GM21447 (cell line): ENCODE measurements around the gene MARS1.
A peak's percentile ranks its signal among the peaks of the same experiment; 100 is the strongest.

Experiments used
- ATAC-seq: cut with Tn5 transposase; IDR thresholded peaks from one replicate; pipeline ENCODE4 v1.9.1; 2021; ENCODE audit not compliant: unreplicated experiment

The MARS1 gene

DNA sequence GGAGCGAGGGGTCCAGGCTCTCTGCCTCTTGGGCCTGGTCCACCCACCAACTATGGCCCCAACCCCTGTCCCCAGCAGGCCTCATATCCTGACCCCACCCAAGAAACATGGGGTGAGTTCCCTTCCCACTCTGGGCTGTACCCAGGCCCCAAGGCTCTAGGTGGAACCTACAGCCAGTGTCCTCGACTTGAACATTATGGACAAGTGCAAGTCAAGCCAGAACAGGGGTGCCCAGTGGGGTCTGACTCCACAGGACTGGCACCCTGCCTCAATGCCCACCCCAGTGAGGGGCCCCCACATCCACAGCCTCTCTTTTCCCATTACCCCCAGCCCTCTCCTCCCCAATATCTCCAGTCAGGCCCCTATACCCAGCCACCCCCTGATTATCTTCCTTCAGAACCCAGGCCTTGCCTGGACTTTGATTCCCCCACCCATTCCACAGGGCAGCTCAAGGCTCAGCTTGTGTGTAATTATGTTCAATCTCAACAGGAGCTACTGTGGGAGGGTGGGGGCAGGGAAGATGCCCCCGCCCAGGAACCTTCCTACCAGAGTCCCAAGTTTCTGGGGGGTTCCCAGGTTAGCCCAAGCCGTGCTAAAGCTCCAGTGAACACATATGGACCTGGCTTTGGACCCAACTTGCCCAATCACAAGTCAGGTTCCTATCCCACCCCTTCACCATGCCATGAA lies 16.8 kb upstream of the MARS1 start:
- no peak for ATAC-seq

DNA sequence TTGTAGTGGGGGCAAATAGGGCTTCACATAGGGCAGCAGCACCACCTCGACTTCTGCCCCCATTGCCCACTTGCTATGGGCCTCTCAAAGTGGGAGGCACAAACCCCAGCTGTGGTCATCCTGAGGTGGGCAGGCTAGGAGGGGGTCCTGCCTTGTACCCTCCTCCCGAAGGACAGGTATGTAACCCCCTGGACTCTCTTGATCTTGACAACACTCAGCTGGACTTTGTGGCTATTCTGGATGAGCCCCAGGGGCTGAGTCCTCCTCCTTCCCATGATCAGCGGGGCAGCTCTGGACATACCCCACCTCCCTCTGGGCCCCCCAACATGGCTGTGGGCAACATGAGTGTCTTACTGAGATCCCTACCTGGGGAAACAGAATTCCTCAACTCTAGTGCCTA lies 16.2 kb upstream of the MARS1 start:
- ATAC-seq, result no peak

DNA sequence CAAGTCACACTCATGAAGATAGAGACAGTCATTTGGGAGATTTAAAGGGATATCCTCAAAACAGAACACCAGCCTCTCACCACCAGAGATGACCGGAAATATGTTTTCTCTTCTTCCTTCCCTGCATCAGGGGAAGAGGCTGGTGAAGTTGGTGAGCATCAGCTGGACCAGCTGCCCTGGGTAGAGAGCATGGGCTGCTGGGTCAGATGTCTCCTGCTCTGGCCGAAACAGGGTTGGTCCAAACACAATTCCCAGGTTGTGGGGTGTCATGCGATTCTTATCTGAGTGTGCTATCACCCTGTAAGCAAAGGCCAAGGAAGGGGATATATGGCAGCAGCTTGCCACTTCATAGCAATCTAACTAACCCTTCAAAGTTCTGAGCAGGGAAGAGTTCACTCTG lies 15.5 kb upstream of the MARS1 start:
- no peak for ATAC-seq

DNA sequence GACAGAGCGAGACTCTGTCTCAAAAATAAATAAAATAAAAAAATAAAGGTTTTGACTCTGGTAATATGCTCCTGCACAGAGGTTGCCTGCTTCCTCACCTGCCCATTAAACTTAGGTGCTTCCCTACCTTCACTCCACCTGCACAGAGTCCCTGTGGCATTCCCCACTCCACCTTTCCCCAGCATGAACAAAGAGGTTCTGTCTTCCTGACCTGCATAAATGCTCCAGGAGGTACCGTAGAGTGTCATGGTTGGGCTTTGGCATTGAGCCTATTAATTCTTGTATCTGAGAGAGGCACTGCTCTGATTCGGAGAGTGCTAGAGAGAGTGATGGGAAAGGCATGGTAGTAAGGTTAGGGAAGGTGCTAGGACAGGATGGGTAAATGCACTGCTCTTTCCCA lies 14.5 kb upstream of the MARS1 start:
- ATAC-seq, result no peak

DNA sequence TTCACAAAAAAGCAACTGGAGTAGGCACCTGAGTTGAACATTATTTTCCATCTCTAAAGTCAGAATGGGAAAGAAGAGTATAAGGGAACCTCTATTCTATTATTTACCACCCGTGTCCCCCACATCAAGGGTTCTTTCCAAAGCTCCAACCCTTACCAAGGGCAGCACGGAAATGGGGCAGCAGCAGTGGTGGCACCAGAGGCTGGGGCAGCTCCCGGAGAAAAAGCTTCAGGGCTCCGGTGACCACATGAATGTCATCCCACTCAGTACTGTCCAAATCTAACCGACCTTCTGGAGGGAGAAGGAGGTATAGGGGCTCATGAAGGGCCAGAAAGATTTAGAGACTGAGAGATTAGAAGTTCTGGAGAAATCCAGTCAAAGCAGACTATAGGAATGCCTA lies 14.0 kb upstream of the MARS1 start:
- ATAC-seq, result no peak

DNA sequence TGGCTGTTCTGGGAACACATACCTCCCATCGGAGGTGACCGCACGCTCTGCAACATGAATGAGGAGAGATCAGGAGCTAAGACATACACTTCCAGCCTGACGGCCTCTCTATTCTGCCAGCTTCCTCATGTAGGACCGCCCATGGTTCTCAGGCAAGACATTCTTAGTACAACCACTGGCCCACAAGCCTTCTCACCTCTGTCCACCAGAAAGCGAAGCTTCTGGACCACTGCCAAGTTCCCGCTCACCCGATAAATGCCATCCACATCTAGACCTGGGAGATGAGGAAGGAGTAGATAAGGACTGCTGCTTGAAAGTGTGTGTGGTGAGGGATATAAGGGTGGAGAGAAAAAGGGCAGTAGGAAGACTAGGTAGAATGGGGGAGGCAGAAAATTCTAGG lies 13.4 kb upstream of the MARS1 start:
- ATAC-seq, result no peak

DNA sequence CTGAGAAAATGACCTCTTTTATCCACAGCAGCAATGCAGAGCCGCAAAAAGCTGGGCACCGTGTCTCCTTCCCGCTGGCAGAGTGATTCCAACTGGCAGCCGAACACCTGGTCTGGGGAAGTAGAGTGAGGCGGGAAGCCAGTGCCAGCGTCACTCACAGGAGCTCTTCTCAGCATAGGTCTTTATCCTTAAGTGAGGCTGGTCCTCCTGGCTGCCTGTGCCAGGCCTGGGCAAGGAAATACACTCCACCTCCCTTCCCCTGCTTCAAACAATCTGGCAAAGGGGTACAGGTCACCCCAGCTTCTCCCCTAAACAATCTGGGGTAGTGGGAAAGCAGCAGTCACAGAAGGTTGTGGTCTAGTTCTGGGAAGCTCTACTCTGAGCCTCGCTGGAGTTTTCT lies 13.0 kb upstream of the MARS1 start:
- no peak for ATAC-seq

DNA sequence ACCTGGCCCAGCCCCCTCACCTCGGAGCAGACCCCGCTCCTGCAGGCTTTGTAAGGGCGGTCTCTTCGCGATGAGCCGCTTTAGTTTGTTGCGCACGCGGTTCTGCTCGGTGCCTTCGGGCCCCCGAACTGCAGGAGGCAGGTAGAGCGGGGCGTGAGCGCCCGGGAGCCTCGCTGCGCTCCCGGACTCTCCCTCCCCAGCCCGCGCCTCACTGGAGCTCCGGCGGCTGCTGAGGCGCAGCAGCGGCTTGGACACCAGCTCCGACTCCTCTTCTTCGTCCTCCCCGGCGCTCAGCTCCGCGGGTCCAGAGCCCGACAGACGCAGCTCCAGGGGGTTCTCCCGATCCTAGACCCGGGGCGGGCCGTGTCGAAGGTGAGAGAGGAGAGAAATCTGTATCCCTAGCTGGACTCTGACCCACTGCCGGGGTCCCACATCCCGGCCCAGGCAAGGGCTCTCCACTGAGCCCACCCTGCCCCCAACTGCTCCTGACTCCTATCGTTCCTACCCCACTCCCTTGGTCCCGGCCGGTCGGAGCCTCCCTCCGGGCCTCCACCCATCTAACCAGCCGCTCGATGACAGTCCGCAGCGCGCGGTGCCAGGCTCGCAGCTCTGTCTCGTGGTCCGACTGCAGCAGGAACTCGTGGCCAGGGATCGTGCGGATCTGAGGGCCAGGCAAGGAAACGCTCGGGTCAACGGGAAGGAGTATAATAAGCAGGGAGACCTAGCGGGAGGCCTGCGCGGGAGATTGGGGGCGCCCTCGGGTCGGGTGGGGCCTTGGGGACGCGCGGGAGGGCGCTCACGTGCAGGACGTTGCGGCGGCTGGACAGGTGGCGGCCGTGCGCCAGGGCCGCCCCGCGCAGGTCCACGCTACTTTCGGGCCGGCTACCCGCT lies 12.4 kb upstream of the MARS1 start:
- peak; percentile 9 for ATAC-seq

DNA sequence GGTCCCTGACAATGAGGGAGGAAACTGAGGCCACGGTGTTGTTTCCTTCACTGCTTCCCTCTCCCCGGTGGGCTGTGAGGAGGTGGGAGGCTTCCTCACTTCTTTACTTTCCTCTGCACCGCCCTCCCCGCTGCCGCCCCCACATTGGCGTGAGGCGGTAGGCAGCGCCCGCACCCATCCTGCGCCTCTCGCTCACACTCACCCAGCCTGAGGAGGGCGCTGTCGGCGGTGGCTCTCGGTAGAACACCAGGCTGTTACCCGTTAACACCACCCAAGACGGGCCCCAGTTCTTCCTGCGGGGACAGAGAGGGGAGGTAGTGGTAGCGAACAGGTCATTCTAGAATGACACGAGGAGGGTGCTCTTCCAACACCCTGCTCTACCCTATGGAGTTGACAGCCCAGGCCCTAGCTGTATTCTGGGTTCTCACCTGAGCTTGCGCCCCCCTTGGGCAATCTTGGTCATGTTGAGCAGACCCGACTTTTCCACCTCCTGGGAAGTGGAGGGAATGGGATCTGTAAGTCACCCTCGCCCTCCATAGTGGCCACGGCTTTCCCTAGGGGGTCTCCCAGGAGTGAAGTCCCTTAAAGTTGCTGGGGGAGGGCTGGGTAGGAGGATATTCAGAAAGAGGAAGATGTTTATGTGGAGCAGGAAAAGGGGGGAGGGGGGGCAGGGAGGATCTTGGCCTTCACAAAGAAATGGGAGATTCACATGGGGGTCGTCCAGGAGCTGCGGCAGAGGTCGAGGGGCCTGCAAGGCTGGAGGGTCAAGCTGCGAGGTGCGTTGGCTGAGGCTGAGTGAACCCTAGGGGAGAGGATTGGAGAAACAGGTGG lies 11.5 kb upstream of the MARS1 start:
- peak; percentile 36 for ATAC-seq

DNA sequence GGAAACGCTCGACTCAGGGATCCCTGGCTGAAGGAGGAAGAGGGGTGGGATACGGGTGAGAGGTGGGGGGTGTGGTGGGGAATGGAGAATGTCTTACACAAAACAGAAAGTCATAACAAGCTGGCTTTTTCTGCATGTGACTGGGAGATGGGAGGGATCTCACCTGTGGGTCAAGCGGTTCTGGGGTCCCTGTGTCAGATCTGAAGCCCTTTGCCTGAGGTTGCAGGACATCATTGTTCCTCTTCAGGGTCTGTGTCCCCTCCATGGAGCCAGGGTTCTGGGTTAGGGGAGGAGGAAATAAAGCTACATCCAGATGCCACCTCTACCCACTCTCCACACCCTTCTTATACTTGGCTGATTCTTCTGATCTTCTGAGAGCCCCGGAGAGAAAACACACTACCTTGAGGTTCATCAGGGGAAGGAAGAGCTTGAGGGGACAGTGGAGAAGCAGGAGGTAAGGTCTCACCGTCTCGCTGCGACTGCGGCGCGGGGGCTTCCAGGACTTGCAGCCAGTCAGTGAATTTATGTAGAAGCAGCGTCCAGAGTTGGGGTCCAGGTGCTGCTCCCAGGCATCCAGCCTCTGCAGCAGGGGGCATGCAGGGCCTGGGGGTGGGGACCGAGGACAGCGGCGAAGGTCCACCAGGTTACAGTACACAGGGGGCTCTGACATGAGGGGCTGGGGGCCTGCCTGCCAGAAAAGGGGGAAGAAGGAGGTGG lies 10.7 kb upstream of the MARS1 start:
- ATAC-seq, result no peak

DNA sequence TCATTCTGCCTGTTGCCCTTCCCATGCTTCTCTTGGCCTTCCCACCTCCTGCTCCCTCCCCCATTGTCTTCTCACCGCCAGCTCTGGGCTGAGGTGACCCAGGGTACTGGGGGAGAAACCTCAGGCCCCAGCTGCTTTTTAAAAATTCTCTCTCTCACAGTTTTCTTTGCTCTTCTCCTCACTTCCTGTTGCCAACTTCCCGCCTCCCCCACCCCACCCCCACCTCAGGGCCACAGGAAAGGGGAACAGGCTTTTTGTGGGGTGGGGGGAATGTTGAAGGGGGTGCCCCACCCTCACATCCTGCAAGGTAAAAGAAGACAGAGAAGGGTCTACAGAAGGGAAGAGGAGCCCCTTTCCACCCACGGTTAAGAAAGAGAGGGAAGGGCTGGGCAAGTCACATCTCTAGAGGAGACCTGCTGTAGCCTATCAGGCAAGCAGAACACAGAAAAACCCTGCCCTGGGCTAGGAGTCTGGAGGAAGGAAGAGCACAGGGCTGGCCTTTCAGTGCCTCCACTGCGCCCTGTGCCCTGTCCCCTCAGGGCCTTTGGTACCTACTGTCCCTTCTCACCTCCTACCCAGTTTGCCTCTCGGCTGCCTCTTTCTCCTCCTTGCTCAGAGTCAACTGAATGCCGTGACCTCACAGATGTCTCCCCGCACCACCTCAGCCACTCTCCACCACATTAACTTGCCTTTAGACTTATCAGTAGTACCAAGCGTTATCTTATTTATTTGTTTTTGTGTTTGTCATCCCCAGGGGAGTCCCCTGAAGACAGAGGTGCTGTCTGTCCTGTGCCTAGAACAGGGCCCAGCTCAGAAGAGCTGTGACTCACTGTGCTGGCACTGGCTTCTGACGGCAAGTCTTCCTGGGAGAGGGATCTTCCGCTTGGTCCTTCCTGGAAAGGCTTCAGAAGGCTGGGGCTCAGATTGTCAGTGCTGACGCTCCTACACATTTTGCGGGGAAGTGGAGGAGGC lies 9.9 kb upstream of the MARS1 start:
- ATAC-seq, result peak; percentile 37

DNA sequence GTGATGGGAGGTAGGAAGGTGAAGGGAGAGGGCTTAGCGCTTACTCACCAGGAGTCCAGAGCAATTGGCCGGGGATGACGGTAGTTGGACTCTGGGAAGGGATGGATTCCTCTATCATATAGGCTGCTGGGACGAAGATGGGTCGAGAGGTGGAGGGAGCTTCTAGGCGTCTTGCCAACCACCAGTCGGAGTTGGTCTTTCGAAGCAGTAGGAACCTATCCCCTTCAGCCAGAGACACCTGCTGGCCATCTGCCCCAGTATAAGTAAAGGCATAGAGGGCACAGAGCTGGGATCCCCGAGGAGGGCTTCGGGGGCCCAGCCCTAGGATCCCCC lies 8.9 kb upstream of the MARS1 start:
- no peak for ATAC-seq

DNA sequence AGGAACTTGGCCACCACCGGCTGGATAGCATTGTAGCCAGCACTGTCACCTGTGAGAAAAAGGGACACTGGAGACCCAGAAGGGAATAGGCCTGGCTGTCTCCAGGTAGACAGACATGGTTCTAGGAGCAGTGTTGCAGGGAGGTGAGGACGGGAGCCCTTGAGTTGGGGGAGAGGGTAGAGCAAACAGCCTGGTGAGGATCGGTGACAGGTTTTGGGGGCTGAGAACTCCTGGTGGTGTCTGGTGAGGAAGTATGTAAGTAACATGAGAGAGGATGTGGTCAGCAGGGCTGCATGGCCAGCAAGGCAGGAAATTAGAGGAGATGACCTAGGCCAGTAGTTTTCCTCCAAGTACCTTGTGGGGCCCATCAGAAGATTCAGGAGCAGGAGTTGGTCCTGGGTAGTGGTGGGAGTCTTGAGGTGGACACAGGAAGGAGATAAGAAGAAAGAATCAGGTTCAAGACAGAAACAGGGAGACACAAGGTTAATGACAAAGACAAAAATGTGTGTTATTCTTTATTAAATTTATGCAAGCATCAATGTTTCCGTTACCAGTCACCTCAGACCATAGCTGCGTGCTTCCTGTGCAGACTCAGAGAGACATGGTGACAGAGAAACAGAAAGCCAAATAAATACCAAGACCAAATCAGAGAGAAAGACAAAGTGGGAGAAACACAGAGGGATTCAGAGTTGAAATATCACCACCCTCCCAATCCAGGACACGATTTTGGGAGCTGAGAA lies 8.3 kb upstream of the MARS1 start, which contains the start of gene ARHGAP9:
Gene ARHGAP9 (minus strand): TSS at position 491 of the 740 bp plus-strand sequence. CDS start 460 bp downstream, at position 31.
- peak; percentile 30 for ATAC-seq

DNA sequence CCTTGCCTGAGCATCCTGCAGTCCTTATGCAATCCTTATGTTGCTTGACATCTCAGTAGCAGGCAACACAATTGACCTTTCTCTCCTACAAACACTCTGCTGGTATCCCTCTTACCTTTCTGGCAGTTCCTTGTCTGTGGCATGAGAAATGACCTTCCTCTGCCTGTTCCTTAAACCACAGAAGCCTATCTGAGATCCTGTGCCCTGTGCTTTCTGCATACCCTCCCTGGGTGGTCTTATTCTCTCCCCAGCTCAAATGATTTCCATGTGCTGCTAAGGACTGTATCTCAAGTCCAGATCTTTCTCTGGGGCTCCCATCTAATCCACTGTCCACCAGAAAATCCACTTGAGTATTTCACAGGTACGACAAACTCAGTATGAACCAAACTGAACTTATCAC lies 6.2 kb upstream of the MARS1 start:
- ATAC-seq, result no peak

DNA sequence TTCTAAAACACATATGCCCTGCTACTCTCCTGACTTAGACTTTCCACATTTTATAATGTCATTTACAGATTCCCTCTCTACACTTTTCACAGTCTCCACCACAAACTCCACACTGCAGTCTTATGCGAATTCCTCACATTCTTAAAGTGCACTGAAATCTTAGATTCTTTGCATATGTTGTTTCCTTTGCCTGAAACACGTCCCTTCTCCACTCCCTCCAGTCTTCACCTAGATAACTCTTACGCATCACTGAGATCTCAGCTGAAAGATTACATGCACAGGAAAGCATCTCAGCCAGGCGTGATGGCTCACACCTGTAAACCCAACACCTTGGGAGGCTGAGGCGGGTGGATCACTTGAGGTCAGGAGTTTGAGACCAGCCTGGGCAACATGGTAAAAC lies 4.4 kb upstream of the MARS1 start:
- ATAC-seq, result no peak

DNA sequence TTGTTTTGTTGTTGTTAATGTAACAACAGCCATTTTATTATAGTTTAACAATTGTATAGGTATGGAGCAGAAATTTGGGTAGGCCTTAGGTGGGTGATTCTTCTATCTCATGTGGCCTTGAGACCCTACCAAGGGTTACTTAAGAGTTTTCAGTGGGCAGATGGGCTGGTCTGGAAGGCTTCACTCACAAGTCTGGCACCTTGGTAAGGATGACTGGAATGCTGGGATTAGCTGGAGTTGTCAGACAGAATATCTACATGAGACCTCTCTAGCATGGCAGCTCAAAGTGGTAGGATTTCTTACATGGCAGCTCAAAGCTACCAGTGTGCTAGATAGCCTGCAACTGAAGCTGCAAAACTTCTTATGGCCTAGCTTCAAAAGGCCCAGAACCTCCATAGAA lies 2.2 kb upstream of the MARS1 start:
- ATAC-seq, result no peak

DNA sequence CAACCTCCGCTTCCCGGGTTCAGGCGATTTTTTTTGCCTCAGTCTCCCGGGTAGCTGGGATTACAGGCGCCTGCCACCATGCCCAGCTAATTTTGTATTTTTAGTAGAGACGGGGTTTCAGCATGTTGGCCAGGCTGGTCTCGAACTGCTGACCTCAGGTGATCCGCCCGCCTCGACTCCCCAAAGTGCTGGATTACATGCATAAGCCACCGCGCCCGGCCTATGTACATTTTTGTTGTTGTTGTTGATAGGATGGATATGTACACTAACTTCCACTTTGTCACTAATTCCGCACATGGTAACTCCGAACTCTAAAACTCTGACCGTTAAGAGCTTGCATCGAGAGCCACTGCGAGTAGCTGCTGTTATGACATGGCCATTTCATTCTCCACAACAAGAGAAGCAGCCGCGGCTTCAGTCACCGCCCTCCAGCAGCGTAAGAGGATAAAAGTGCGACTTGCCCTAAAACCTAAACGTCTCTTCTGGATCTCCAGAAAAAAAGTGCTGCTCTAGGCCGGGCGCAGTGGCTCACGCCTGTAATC lies 742 bp upstream of the MARS1 start:
- ATAC-seq, result no peak

DNA sequence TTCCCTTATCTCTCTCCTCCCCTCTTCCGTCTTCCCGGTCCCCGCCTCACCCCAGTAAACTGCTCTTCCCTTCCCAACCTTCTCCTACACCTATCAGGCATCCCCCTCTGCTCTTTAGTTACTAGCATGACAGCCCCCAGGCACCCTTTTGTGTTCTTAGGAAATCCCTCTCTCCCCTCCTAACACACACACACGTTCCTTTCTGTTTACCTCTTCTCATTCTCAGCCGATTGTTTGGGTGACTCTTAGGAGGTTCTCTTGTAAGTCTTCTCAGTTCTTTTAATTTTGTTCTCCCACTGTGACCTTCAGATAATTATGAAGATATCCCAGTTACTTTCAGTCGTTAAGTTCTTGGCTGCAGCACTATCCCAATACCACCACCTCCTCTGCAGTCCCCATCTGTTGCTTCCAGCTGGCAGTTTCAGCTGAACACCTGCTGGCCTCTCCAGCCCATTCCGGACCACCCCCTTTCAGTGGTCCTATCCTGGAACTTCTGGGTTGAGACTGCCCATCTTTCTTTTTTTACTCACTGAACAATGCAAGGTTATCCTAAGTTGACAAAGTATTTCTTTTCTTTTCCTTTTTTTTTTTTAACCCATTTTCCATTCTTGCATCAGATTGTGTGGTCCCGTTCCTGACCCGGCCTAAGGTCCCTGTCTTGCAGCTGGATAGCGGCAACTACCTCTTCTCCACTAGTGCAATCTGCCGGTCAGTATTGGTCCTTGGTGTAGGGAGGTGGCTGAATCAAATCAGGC lies 711 bp downstream of the MARS1 start:
- no peak for ATAC-seq
